Lung (tissue), 12 donors: ENCODE measurements around the gene SNX30. TPM values are rescaled to one million over a fixed set of nuclear protein-coding genes. Genes with fewer than 3 reads are reported as not detected.
A peak's percentile ranks its signal among the peaks of the same experiment; 100 is the strongest.

Source experiments
- ATAC-seq: fragments of 200-7000 bp; cut with Tn5 transposase; one replicate; pipeline ENCODE4 v1.9.1; 2020; ENCODE audit warnings: moderate number of reproducible peaks; ENCODE audit not compliant: insufficient read depth, low FRiP score
- DNase-seq, 3 donors: peaks; one replicate each; pipeline ENCODE4 v3.0.0-alpha.2; 2013 to 2017
- H3K27ac ChIP-seq, 2 donors: one replicate each; pipeline ENCODE4 v1.5.1; 2013; ENCODE audit warnings: mild to moderate bottlenecking in 2 of 2, moderate library complexity in 2 of 2, control low read depth in 1 of 2, inconsistent platforms in 1 of 2, low read depth in 1 of 2, low read length in 1 of 2
- H3K27me3 ChIP-seq, 3 donors: one replicate each; pipeline ENCODE4 v1.5.1; 2013; ENCODE audit warnings: low read length in 2 of 3; ENCODE audit not compliant: control insufficient read depth in 3 of 3, insufficient read depth in 3 of 3
- H3K36me3 ChIP-seq, 4 donors: one replicate each; pipeline ENCODE4 v1.5.1; 2013; ENCODE audit warnings: low read length in 4 of 4, mild to moderate bottlenecking in 1 of 4, moderate library complexity in 1 of 4; ENCODE audit not compliant: control insufficient read depth in 4 of 4, insufficient read depth in 4 of 4
- H3K4me1 ChIP-seq, 5 donors: one replicate each; pipeline ENCODE4 v1.5.1; 2013; ENCODE audit warnings: low read length in 5 of 5, mild to moderate bottlenecking in 2 of 5, moderate library complexity in 1 of 5; ENCODE audit not compliant: control insufficient read depth in 5 of 5, insufficient read depth in 5 of 5
- H3K4me3 ChIP-seq: one replicate; pipeline ENCODE4 v1.5.1; 2013; ENCODE audit warnings: mild to moderate bottlenecking, control low read depth, moderate library complexity
- H3K9ac ChIP-seq, 2 donors: one replicate each; pipeline ENCODE4 v1.5.1; 2013; ENCODE audit warnings: low read length in 2 of 2, control low read depth in 1 of 2; ENCODE audit not compliant: insufficient read depth in 1 of 2
- H3K9me3 ChIP-seq, 4 donors: one replicate each; pipeline ENCODE4 v1.5.1; 2013; ENCODE audit warnings: low read length in 3 of 4, mild to moderate bottlenecking in 1 of 4, moderate library complexity in 1 of 4; ENCODE audit not compliant: control insufficient read depth in 4 of 4, insufficient read depth in 3 of 4
- CTCF ChIP-seq: IDR thresholded peaks from 2 replicates; pipeline ENCODE4 v1.5.1; 2012; ENCODE audit warnings: mild to moderate bottlenecking; ENCODE audit errors: control extremely low read depth, extremely low read depth
- WGBS, 2 donors: extraction: QIAGEN DNeasy Blood & Tissue Kit; methylation state at CpG; one replicate each; pipeline ENCODE4 v1.1.7; 2013; 5-methylcytosine and 5-hydroxymethylcytosine counted together
- polyA plus RNA-seq, 2 donors: library from polyadenylated mRNA; stranded (reverse); fragments of 200-250 nt; gene quantifications; one replicate each; pipeline ENCODE4 v1.2.1, GENCODE V29; 2013
- total RNA-seq, 2 donors: library from RNA; depleted of rRNA in 1 of 2; stranded (reverse); fragments of >200 nt in 1 of 2; gene quantifications; one replicate each; pipeline ENCODE4 v1.2.1, GENCODE V29; 2014 to 2021
- donor health status: control.
- donor health status: control.
- donor health status: Bipolar disorder and iron deficiency.
- donor health status: healthy.
- donor health status: DM: yes; HTN: yes; CAD: no.

The SNX30 gene
- total and polyA plus RNA-seq, 4 donors: 13.7 to 63.1 (median 35.8) TPM

DNA sequence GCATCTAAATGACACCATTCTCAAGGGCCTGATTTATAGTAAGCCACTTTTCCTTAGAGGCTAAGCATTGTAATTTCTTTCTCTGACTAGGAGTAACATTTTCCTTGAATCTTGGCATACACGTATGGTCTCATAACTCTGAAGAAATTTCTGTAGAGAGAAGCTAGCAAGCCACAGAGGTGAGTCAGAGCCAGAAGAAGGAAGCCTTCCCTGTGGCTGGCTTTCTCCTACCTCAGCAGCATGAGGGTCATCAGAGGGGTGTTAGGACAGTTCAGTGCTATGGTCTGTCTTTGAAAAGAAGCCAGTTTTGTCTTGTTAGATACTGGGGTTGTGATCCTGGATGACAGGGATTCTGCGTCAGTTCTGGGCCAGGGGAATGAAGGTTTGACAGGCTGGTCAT, 3.2 kb downstream of the SNX30 start:
- TF ChIP-seq CTCF: no peak
- no peak overlapping the region for H3K4me3 ChIP-seq
- no peaks in the 10 kb centered on the region for H3K9me3 ChIP-seq
- no peak for ATAC-seq
- 61 to 70% methylated on average over 2 of the region's 2 CpGs for WGBS, 2 donors
- no peak overlapping the region for H3K9ac ChIP-seq
- no peak for DNase-seq
- peak overlapping the region in 1 of 2 donors; percentile 52 for H3K27ac ChIP-seq
- peaks cover 20 to 38% (median 22%) of the 10 kb centered on the region in 5 donors for H3K4me1 ChIP-seq
- H3K27me3 ChIP-seq: no peaks in the 10 kb centered on the region
- H3K36me3 ChIP-seq: peaks cover 0 to 2% (median 0%) of the 10 kb centered on the region in 4 donors

- no peak for ATAC-seq
- H3K27ac ChIP-seq: peak overlapping the region in 1 of 2 donors; percentile 40
Observed at GRCh38 chr9:112754578-112754977, 4.0 kb downstream of the SNX30 start.

GRCh38 chr9:112755016-112755427, 4.5 kb downstream of the SNX30 start:
- Histone ChIP-seq H3K27ac (peak overlapping the region; percentile 4 to 40), H3K27me3 (no peaks in the 10 kb centered on the region), H3K4me1 (peaks cover 15 to 30% (median 22%) of the 10 kb centered on the region in 5 donors), H3K36me3 (peaks cover 0 to 3% (median under 1%) of the 10 kb centered on the region in 4 donors), H3K9me3 (no peaks in the 10 kb centered on the region), H3K4me3 (peak overlapping the region; percentile 8), H3K9ac (no peak overlapping the region)
- TF ChIP-seq CTCF: no peak
- no peak for ATAC-seq
- 41 to 52% methylated on average over 5 of the region's 5 CpGs for WGBS, 2 donors
- DNase-seq: peak in 1 of 3 donors; percentile 32

More at GRCh38 chr9:112754578-112754977, 4.0 kb downstream of the SNX30 start:
- Histone ChIP-seq H3K4me1 (peaks cover 18 to 34% (median 22%) of the 10 kb centered on the region in 5 donors), H3K9me3 (no peaks in the 10 kb centered on the region), H3K27me3 (no peaks in the 10 kb centered on the region), H3K36me3 (peaks cover 0 to 3% (median under 1%) of the 10 kb centered on the region in 4 donors), H3K9ac (no peak overlapping the region), H3K4me3 (no peak overlapping the region)
- no peak for TF ChIP-seq CTCF
- WGBS, 2 donors: 38 to 52% methylated on average over 3 of the region's 3 CpGs
- no peak for DNase-seq

- no peak for ATAC-seq
- no peak for TF ChIP-seq CTCF
- Histone ChIP-seq H3K9ac (no peak overlapping the region), H3K9me3 (no peaks in the 10 kb centered on the region), H3K4me3 (no peak overlapping the region), H3K27me3 (no peaks in the 10 kb centered on the region), H3K4me1 (peaks cover 15 to 29% (median 22%) of the 10 kb centered on the region in 5 donors), H3K27ac (peak overlapping the region in 1 of 2 donors; percentile 26), H3K36me3 (peaks cover 0 to 3% (median under 1%) of the 10 kb centered on the region in 4 donors)
- DNase-seq: peak in 2 of 3 donors; percentile 29 to 57
- WGBS, 2 donors: 41 to 79% methylated on average over 4 of the region's 4 CpGs
Observed at GRCh38 chr9:112755675-112756074, 5.1 kb downstream of the SNX30 start.
